Frontal cortex (tissue), 4 donors: ENCODE data around the gene HENMT1. TPM values are rescaled to one million over a fixed set of nuclear protein-coding genes. Genes with fewer than 3 reads are reported as not detected.

Experiments used
- DNase-seq, 2 donors: peaks; one replicate each; pipeline ENCODE4 v3.0.0; 2012; ENCODE audit warnings: low spot score in 2 of 2
- FAIRE-seq: peaks from 2 replicates; lab custom pipeline; 2012; peaks lifted over from hg19 to GRCh38; lab: Jason Lieb, UNC
- total RNA-seq: library from RNA; depleted of rRNA; stranded (reverse); fragments of >200 nt; gene quantifications from one replicate; pipeline ENCODE4 v1.2.3, GENCODE V29; 2014
- donor health status: control.
- donor health status: control.
- donor health status: control.

HENMT1 gene
- total RNA-seq, 1 donor from 2014 or later, result 35.5 TPM

GRCh38 chr1:108636876-108637275, 24.0 kb downstream of the HENMT1 start:
- FAIRE-seq (no peak), DNase-seq (no peak)

- DNase-seq, result no peak
- no peak for FAIRE-seq
Measured at GRCh38 chr1:108634521-108634920, 26.4 kb downstream of the HENMT1 start.

- no peak for DNase-seq
- no peak for FAIRE-seq
Measured at GRCh38 chr1:108628665-108629064, 32.2 kb downstream of the HENMT1 start.

GRCh38 chr1:108627951-108628350, 32.9 kb downstream of the HENMT1 start:
- FAIRE-seq (no peak), DNase-seq (no peak)

- DNase-seq (no peak), FAIRE-seq (no peak)
Measured at GRCh38 chr1:108627256-108627655, 33.6 kb downstream of the HENMT1 start.

GRCh38 chr1:108624069-108624468, 36.8 kb downstream of the HENMT1 start:
- FAIRE-seq, result no peak
- DNase-seq, result no peak

GRCh38 chr1:108617724-108618056, 43.2 kb downstream of the HENMT1 start:
- FAIRE-seq (no peak), DNase-seq (no peak)

GRCh38 chr1:108617008-108617723, 43.7 kb downstream of the HENMT1 start:
- FAIRE-seq, result no peak
- no peak for DNase-seq

- DNase-seq (no peak), FAIRE-seq (no peak)
Measured at GRCh38 chr1:108615544-108615943, 45.3 kb downstream of the HENMT1 start.

GRCh38 chr1:108612496-108612895, 48.4 kb downstream of the HENMT1 start:
- FAIRE-seq (no peak), DNase-seq (no peak)

- FAIRE-seq (no peak), DNase-seq (no peak)
Measured at GRCh38 chr1:108611984-108612383, 48.9 kb downstream of the HENMT1 start.

- FAIRE-seq (no peak), DNase-seq (no peak)
Measured at GRCh38 chr1:108610073-108610472, 50.8 kb downstream of the HENMT1 start.

- FAIRE-seq (no peak), DNase-seq (no peak)
Measured at GRCh38 chr1:108609483-108610049, 51.3 kb downstream of the HENMT1 start.

- DNase-seq (no peak), FAIRE-seq (no peak)
Measured at GRCh38 chr1:108606478-108606877, 54.4 kb downstream of the HENMT1 start.

- DNase-seq, result no peak
Measured at GRCh38 chr1:108605633-108606032, 55.3 kb downstream of the HENMT1 start.

GRCh38 chr1:108601708-108602410, 59.0 kb downstream of the HENMT1 start:
- DNase-seq, result no peak
- no peak for FAIRE-seq

More at GRCh38 chr1:108605633-108606032, 55.3 kb downstream of the HENMT1 start:
- no peak for FAIRE-seq

GRCh38 chr1:108600504-108600903, 60.4 kb downstream of the HENMT1 start:
- DNase-seq (no peak), FAIRE-seq (no peak)

- FAIRE-seq (no peak), DNase-seq (no peak)
Measured at GRCh38 chr1:108598340-108598739, 62.6 kb downstream of the HENMT1 start.
